Activated T-helper 1 cell treated with anti-CD3 and anti-CD28 coated beads, Interleukin-2, amount 50 U/mL, for 16 hours (primary cell): ENCODE data around the gene DDX4.

Experiments
- DNase-seq, 2 donors: peaks; one replicate each; pipeline ENCODE4 v3.0.0-alpha.2; 2020; ENCODE audit warnings: low read depth in 1 of 2, low spot score in 1 of 2

Gene DDX4

DNA sequence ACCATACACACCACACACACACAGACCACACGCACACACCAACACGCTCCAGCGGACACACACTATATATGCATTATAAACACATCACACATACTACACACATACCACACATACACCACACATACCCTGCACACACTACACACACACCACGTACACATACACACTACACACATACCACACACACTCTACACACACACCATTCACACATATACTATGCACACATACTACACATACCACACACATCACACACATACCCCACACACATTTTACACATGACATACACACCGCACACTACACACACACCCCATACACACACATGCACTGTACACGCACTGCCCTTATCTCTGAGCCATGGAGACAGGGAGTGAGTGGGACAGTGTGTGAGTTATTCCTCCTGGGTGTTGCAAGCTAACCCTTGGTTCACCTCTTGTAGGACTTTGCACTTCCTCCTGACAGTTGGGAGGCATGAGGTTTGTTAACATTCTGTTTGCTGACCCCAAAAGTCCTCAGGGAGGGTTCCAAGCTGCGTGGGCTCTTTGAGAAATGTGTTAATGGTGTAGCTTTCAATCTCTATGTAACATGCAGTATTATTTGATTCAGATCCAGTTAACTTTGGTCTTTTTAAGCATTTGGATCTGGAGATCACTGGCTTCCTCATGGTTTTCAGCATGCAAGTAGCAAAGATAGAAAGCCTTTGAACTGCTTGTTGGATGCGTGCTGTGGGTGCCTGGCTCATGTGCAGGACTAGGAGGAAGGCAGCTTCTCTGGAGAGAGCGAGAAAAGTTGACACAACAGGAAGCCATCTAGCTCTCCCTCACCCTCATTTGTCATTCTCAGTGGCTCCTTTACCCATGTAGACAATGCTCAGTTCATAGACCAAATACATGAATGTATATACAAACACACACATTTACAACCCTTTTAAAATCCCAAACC is 127.0 kb downstream of the DDX4 start:
- DNase-seq, result no peak

DNA sequence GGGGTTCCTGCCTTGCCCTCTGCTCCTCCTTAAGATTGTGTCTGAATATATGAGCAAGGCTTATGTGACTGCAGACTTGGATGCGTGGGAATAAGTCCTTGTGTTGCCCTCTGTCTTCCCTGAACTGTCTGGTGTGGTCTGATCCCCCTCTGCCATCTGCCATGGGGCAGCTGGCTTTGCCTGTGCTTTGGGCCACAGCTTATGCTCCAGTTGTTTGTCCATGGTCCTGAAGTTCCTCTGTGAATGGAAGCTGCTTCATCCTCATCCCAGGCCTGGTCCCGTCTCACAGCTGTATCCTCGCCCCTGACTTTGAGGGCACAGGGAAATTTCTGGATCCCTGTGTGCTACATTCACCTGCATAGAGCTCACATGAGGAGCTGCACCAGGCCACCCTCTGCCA is 128.0 kb downstream of the DDX4 start:
- DNase-seq, result no peak

DNA sequence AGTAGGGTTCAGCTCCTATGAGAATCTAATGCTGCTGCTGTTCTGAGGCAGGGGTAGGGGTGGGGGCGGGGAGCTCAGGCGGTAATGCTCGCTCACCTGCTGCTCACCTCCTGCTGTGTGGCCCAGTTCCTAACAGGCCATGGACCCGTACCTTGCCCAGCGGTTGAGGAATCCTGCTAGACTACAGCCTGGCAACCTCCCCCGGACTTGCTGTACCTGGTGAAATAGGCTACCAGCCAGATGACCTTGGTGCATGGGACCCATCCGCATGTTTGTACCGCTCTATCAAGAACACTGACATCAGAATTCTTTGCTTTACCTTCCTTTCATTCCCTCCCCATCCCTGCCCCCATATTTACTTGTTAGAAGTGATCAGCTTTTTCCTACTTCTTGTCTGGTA is 128.6 kb downstream of the DDX4 start:
- DNase-seq, result no peak
